Chondrocyte (in vitro differentiated cells): ENCODE measurements around the gene TMEM8B. TPM values are rescaled to one million over a fixed set of nuclear protein-coding genes. Genes with fewer than 3 reads are reported as not detected.

ENCODE experiments used
- DNase-seq: peaks from one replicate; pipeline ENCODE4 v3.0.0; 2021; ENCODE audit warnings: mixed read lengths, low spot score
- H3K27ac Mint-ChIP-seq: one replicate; pipeline ENCODE4 v1.8.0; 2021; ENCODE audit warnings: mild to moderate bottlenecking, moderate library complexity, mixed read lengths; ENCODE audit not compliant: unreplicated experiment
- H3K27me3 Mint-ChIP-seq: 2 replicates; pipeline ENCODE4 v1.8.0; 2021; ENCODE audit warnings: low read depth, mixed read lengths
- H3K36me3 Mint-ChIP-seq: 2 replicates; pipeline ENCODE4 v1.8.0; 2021; ENCODE audit warnings: low read depth, mixed read lengths
- H3K4me1 Mint-ChIP-seq: 2 replicates; pipeline ENCODE4 v1.8.0; 2021; ENCODE audit warnings: low read depth, mild to moderate bottlenecking, mixed read lengths
- H3K4me3 Mint-ChIP-seq: one replicate; pipeline ENCODE4 v1.8.0; 2021; ENCODE audit warnings: mild to moderate bottlenecking, moderate library complexity, mixed read lengths; ENCODE audit not compliant: unreplicated experiment
- H3K9me3 Mint-ChIP-seq: 2 replicates; pipeline ENCODE4 v1.8.0; 2021; ENCODE audit warnings: low read depth, mixed read lengths
- total RNA-seq: library from RNA; stranded (reverse); gene quantifications from 3 replicates; pipeline ENCODE4 v1.2.1, GENCODE V29; 2021
- TF ChIP-seq, protein P1 (sequence below): fragments of 200-600 bp; sonication (generic); IDR thresholded peaks from 2 replicates; pipeline ENCODE4 v1.5.0; 2021; ENCODE audit warnings: antibody characterized with exemption, mild to moderate bottlenecking, moderate library complexity

Gene TMEM8B
- total RNA-seq, 1 donor from 2014 or later = 18.2 TPM

DNA sequence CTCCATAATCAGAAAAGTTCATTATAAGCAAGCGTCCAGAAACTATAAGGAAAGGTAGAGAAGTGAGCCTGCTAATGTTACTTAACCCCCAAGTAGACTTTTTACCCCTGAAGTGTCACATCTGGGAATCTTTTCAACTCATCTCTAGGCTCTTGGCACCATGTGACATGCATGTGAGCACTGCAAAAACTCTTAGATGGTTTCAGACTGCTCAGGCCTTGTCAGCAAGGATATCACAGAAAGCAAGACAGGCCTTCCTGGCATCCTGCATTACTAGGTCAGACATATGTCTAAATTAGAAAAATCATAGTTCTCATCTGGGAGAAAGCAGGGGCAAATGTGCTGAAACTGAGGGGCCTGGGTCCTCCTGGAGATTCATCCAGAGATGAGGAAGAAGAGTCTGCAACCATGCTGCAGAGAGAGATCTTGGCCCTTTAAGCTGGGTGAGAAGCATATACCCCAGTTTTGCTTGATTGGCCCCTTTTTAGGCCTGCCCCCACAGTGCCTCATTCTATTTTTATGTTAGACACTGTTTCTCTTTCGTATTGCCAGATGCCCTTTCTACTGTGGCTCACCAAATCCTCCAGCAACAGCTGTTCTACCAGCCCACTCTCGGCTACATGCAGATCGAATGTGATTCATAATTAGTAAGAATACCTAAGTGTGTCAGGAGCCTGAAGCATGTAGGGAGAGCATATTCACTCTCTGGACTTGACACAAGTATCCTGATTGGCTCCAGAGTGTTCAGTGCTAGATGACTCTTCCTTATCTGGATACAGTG is 19.0 kb downstream of the TMEM8B start:
- Mint-ChIP-seq H3K4me1 (peaks cover 25% of the 10 kb centered on the region), H3K9me3 (no peaks in the 10 kb centered on the region), H3K27me3 (no peaks in the 10 kb centered on the region), H3K36me3 (peaks cover 7% of the 10 kb centered on the region), H3K4me3 (no peak overlapping the region), H3K27ac (peak overlapping the region; percentile 39)
- TF ChIP-seq, protein P1, sequence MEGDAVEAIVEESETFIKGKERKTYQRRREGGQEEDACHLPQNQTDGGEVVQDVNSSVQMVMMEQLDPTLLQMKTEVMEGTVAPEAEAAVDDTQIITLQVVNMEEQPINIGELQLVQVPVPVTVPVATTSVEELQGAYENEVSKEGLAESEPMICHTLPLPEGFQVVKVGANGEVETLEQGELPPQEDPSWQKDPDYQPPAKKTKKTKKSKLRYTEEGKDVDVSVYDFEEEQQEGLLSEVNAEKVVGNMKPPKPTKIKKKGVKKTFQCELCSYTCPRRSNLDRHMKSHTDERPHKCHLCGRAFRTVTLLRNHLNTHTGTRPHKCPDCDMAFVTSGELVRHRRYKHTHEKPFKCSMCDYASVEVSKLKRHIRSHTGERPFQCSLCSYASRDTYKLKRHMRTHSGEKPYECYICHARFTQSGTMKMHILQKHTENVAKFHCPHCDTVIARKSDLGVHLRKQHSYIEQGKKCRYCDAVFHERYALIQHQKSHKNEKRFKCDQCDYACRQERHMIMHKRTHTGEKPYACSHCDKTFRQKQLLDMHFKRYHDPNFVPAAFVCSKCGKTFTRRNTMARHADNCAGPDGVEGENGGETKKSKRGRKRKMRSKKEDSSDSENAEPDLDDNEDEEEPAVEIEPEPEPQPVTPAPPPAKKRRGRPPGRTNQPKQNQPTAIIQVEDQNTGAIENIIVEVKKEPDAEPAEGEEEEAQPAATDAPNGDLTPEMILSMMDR = no peak
- DNase-seq = no peak

DNA sequence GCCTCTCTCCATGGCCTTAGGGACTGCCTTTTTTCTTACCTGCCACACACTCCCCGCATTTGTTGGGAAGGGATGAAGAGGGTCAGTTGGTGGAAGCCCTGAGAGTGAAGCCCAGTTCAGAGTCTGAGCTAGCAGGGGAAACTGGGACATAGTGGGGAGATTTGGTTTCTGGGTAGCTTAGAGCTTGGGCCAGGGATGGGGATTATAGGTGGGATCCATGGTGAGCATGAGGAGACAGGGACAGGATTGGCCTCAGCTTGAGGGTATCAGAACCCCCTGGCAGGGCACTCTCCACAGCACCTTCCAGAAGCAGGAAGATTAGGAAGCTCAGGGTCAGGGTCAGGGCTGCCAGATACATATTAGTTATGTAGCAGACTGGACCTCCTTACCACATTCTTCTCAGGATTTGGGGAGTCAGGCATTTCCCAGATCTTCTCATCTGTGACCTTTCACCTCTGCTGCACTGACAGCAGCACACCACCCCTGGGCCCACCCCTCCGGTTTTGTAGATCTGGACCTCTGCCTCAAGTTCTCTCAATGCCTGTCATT is 23.3 kb downstream of the TMEM8B start:
- Mint-ChIP-seq H3K36me3 (peaks cover 6% of the 10 kb centered on the region), H3K9me3 (no peaks in the 10 kb centered on the region)
- TF ChIP-seq, protein P1 = no peak

GRCh38 chr9:35852876-35853865 is 24.1 kb downstream of the TMEM8B start:
- H3K4me1 Mint-ChIP-seq = peaks cover 3% of the 10 kb centered on the region
- no peak overlapping the region for H3K4me3 Mint-ChIP-seq
- H3K27ac Mint-ChIP-seq = no peak overlapping the region
- peaks cover 5% of the 10 kb centered on the region for H3K36me3 Mint-ChIP-seq
- peak; percentile 70 for DNase-seq
- no peaks in the 10 kb centered on the region for H3K9me3 Mint-ChIP-seq
- H3K27me3 Mint-ChIP-seq = no peaks in the 10 kb centered on the region
- TF ChIP-seq, protein P1 = no peak

More for the DNA sequence above, 23.3 kb downstream of the TMEM8B start:
- Mint-ChIP-seq H3K4me3 (no peak overlapping the region), H3K27me3 (no peaks in the 10 kb centered on the region), H3K27ac (no peak overlapping the region), H3K4me1 (peaks cover 11% of the 10 kb centered on the region)
- DNase-seq = no peak

GRCh38 chr9:35854091-35854762 is 25.2 kb downstream of the TMEM8B start:
- H3K9me3 Mint-ChIP-seq = no peaks in the 10 kb centered on the region
- H3K27me3 Mint-ChIP-seq = peaks cover 2% of the 10 kb centered on the region
- H3K4me1 Mint-ChIP-seq = no peaks in the 10 kb centered on the region
- TF ChIP-seq, protein P1 = no peak
- DNase-seq = peak; percentile 26
- H3K36me3 Mint-ChIP-seq = peaks cover 5% of the 10 kb centered on the region
- H3K4me3 Mint-ChIP-seq = no peak overlapping the region
- H3K27ac Mint-ChIP-seq = no peak overlapping the region
